GM20431 (cell line): ENCODE measurements around the gene KRT82.

Experiments used
- in situ Hi-C: fragments of 300-500 bp; cut with MseI, MboI; formaldehyde crosslinking; loops from one replicate; pipeline ENCODE4 v1.15.0; 2020; ENCODE audit warnings: low sequenced_read_pairs; ENCODE audit not compliant: unreplicated experiment

Gene KRT82

DNA sequence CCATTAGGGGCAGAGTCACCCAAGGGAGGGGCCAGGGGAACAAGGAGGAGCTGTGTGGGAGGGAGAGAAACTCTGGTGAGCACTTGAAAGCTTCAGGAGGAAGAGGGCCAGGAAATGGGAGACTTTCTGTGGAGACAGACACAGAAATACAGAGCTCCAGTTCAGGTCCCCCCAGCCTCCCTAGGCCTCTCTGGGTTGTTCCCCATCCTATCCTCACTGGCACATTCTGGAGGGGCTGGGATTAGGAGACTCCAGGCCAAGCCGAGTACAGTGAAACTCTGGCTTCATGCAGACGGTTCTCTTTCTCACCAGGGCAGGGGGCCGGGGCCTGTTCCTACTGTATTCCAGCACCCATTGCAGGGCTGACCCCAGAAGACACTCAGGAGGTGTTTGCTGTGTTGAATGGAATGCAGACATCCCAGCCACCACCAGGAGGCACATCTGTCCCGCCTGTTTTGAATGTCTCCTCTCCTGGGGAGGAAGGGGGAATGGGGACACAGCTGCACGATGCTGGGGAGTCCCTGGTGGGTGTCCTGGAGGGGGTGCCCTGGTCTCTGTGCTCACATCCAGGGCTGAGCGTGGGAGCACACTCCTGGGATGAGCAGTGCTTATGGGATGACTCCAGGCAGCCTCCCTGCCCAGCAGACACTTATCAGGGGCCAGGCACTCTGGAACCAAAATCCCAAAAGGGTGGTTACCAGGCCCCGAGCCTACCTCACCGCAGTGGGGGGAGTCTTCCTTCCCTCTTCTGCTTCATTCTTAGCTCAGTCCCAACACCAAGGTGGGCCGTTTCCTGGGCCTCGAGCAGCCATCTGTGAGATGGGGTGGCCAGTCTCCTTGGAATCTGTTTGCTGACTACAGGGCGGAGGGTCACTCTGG, 15.2 kb downstream of the KRT82 start:
- in situ Hi-C loops = loop anchor here (25.0 kb wide), 1 partner anchor 496 kb away; no protein-coding TSS in a partner anchor

DNA sequence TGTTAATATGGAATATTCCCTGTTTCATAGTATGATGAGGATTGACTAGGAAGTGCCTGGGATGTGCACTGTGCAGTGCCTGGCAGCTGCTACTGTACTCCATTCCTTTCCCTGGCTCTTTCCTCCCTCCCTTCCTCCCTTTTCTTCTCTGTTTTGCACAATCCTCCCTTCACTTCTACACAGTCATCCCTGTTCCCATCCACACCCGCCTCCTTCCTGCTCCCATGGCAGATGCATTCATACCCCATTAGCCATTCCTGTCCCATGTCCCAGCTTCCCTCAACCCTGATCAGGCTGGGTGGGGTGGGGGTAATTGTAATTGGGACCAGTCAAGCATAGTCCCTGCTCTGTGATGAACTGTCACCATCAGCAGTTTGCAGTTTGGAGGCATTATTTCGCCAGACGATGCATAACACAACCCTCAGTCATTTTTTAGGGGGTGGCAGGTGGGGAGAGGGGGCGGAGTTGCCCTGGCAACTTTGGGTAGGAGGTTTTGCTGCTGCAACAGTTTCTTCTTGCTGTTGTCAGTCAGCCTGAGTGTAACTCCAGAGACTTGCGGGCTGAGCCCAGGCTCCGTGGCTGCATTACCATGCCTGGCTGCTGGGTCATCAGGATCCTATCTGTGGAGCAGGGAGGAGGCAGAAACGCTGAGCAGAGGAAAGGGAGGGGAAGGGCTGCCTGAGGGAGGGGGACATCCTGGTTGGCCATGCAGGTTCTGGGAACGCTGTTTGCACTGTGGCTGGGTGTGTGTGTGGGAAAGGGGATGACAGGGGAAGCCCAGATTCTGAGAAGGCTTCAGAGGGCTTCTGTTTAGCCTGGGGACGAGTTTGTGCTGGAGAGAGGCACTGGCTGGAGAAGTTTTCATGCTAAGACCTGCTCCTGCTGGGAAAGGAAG, 16.6 kb downstream of the KRT82 start:
- in situ Hi-C loops = loop anchor here (25.0 kb wide), 1 partner anchor 498 kb away; no protein-coding TSS in a partner anchor

DNA sequence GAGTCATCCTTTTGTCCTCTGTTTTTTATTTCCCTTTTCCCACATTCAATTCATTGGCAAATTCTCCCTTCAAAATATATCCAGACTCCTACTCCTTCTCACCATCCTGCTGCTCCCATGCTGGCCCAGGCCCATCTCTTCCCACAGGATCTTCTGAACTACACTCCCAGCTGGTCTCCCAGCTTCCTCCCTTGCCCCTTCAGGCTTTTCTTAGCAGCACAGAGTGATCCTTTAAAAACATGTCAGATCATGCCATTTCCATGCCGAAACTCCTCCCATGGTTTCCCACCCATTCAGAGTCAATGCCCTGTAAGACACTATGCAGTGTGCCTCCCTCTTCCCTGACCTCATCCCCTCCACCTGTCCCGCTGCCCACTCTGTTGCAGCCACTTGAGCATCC, 18.3 kb downstream of the KRT82 start:
- in situ Hi-C loops = loop anchor here (25.0 kb wide), 1 partner anchor 499 kb away; no protein-coding TSS in a partner anchor

DNA sequence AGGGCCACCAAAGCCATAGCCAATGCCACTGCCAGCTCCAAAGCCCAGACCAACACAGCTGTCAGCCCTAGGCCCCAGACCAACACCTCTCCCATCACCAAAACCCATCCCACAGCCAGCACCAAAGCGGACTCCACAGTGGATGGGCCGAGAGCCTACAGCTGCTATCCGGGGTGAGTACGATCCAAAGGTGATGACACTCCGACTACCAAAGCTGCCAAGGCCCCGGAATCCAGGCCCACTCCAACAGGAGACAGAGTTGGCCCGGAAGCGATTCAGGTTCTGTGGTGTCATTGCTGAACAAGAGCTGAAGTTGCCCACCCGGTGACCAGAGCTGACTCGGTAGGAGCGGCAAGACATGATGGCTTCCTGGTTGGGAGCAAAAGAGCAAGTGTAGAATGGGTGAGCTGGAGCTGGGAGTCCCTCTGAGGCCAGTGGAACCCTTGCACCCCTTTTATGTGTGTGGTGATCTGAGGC, 20.9 kb downstream of the KRT82 start, which contains the start of gene KRT84:
TSS of gene KRT84 (minus strand) at position 427 of the 477 bp plus-strand sequence. CDS start at position 360, 67 bp downstream.
- in situ Hi-C loops = loop anchor here (25.0 kb wide), 1 partner anchor 502 kb away; no protein-coding TSS in a partner anchor

DNA sequence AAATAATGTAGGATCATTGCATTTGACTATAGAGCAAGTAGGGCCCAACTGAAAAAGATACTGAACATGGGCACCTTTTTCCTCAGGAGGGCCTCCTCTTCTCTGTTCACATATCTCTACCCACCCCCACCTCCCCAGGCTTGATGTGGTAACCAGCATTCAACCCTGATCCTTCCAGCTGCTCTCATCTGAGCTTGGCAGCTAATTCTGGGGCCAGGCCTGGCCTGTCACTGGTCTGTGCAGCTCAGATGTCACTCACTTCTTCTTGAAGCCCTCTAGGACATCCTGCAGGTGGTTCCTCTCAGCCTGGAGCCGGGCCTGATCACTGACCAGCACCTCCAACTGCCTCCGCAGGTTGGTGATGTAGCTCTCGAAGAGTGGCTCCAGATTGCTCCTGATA, 22.8 kb downstream of the KRT82 start:
- in situ Hi-C loops = loop anchor here (25.0 kb wide), 1 partner anchor 504 kb away; no protein-coding TSS in a partner anchor

DNA sequence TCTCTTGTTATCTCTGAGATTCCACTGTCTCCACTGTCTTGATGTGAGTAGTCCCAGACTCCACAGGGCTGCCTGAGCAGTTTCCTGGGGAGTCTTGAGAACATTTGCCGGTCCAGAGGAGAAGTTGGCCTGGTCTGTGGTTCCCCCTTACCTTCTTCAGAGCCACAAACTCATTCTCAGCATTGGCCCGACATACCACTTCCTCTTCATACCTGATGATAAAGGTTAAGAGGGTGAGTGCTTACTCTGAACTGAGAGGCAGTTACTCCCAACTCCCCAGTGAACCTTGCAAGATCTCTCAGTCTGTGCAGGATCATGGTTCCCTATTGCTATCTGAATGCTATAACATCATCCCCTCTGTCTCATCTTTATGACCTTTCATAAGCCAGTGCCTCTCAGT, 23.3 kb downstream of the KRT82 start:
- in situ Hi-C loops = loop anchor here (25.0 kb wide), 1 partner anchor 504 kb away; no protein-coding TSS in a partner anchor

DNA sequence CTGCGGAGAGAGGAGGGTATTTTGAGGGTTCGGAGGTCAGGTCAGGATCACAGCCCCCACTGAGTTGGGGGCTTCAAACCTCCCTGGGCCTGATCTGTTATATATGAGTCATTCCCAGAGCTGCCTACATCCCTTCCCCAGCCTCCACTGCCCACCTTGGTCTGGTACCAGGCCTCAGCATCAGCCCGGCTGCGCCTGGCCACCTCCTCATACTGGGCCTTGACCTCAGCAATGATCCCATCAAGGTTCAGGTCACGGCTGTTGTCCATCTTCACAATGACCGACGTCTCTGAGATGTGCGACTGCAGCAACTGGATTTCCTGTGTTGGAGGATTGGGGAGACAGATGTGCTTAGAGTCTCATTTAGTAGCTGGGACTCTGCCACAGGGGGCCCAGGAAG, 24.9 kb downstream of the KRT82 start:
- in situ Hi-C loops = loop anchor here (25.0 kb wide), 1 partner anchor 506 kb away; no protein-coding TSS in a partner anchor

DNA sequence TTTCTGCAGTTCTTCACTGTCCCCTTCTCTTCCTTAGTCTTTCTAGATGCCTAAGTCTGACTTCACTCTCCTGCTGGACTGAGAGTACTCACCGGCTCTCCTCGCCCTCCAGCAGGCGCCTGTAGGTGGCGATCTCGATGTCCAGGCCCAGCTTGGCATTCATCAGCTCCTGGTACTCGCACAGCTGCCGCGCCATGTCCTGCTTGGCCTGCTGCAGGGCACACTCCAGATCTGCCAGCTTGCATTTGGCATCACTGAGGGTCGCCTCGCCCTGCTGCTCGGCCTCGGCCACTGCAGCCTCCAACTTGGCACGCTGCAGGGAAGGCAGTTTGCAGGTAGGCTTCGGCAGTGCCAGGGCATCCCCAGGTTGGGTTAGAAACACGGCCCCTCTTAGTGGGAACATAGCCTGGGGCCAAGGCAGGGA, 25.9 kb downstream of the KRT82 start:
- in situ Hi-C loops = loop anchor here (25.0 kb wide), 1 partner anchor 507 kb away; no protein-coding TSS in a partner anchor

DNA sequence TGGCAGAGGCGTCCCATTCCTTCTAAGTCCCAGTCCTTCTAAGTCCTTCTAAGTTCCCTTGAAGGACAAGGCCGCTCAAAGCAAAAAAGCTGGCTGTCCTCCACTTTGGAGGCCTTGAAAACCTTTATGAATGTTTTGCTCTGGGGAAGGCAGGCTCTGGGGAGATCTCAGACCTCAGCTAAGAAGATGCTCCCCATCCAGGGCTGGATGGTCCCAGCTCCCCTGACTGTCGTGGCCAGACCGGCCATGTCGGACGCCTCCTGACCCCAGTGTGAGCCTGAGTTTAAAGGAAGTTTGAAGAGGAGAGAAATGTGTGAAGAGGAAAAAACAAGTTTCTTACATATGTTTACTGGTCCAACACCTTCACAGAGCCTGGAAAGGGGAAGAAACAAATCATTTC, 26.6 kb downstream of the KRT82 start:
- in situ Hi-C loops = loop anchor here (25.0 kb wide), 1 partner anchor 508 kb away; no protein-coding TSS in a partner anchor

DNA sequence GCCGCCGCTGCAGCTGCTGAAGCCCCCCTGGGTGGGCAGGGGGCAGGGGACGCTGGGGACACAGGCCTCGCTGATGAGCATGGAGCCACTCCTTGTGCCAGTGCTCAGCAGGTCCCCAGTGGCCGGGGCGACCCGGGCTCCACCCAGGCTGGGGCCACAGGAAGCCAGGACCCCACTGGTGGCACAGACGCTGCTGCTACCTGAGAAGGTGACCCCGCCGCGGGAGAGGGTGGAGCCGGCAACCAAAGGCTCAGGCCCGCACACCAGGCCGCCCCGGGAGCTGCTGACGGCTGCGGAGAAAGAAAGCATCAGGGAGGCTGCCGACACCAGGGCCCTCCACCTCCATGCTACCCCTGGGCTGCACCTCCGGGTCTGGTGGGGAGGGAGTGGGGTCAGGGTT, 28.0 kb downstream of the KRT82 start:
- in situ Hi-C loops = loop anchor here (25.0 kb wide), 1 partner anchor 509 kb away; no protein-coding TSS in a partner anchor

DNA sequence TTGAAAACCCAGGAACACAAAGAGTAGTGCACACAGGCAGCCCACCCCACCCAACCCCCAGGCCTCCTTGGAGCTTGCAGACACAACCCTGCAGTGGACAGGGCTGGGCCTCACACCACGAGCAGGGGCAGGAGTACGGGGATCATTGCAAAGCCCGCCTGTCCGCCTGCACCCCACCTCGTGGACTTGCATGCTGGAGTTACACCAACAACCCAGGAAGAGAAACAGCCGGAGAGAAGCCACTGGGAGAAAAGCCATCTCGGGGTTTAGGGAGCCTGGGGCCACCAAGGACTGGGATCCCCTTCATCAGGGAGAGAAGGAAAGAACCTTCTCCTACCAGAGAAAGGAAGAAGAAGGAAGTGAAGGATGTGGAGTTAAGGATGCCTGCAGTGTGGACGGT, 28.9 kb downstream of the KRT82 start:
- in situ Hi-C loops = loop anchor here (25.0 kb wide), 1 partner anchor 510 kb away; no protein-coding TSS in a partner anchor

DNA sequence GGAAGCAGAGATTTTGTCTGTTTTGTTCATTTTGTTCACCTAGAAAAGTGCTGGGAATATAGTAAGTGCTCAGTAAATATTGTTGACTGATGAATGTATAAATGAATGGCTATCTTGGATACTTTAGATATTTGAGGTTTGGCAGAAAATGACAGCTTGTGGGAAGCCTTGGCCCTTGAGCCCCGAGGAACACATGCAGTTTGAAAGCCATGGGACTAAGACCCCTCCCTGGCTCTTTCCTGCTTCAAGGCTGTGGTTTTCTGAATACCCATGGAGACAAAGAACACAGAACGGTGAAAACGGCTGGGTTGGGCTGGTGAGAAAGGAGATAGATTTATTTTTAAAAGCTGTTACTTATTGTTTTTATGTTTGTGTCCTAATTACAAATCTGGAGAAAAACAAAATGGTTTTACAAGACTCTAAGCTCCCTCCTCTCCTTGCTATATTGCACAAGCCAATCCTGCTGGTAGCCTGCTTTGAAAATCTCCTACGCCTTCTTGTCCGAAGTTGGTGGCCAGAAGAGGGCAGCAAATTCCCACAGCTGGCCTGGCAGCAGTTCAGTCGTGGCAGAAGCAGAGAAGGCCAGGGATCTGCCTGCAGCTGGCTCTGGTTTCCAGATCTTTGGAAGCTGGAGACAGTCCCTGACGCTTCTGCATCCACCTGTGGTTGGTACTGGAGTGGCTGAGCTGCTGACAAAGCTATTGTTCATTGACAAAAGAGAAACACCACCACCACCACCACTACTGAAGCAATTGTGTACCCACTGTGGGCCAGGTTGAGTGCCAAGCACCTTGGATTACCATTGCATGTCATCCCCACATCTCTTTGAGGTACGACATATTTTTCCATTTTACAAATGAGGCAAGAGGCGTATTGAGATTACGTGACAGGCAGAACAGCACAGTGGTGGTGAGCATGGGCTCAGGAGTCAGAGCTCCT, 33.6 kb downstream of the KRT82 start:
- in situ Hi-C loops = loop anchor here (25.0 kb wide), 1 partner anchor 615 kb away; no protein-coding TSS in a partner anchor

DNA sequence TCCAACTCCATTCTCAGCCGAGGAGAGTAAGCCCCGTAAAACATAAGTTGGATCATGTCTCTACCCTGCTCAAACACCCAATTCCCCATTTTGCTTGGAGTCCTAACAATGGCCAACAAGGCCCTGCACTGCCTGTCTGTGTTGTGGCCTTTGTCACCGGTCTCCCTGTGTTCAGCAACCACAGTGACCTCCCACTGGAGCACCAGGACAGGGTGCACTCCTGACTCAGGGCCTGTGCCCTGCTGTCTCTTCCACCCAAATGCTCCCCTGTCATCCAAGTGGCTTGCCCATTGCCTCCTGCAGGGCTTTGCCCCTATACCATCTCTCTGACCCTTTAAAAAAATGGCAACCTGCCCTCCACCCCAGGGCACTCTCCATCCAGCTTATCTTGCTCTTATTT, 34.4 kb downstream of the KRT82 start:
- in situ Hi-C loops = loop anchor here (25.0 kb wide), 1 partner anchor 616 kb away; no protein-coding TSS in a partner anchor

DNA sequence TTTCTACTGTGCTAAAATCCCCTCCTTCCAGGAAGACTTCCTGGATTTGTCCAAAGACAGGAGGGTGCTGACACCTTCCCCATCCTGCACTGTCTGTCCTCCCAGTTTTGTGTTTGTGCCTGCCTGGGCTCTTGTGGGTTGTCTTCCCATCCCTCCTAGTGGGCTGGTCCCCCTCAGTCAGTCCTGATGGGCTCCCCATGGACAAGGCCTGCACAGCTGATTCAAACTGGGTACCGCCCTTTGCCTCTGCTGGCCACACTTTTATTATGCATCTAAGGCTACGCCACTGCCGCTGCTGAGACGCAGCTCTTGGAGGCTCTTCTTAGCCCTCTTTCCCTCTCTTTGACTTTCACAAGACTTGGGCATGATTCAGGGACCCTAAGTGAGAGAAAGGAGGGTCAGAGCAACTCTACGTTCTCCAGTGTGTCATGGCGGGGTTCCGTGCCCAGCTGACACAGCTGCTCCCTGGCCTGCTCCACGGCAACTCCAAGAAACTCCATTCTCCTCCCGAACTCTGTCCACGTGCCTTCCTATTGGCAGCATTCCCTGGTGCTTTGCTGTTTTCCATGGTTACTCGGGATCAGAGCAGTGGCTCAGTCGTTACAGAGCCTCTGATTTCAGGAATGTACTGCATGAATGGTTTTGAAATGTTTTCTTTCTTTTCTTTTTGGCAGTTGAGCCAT, 35.1 kb downstream of the KRT82 start:
- in situ Hi-C loops = loop anchor here (25.0 kb wide), 1 partner anchor 616 kb away; no protein-coding TSS in a partner anchor

DNA sequence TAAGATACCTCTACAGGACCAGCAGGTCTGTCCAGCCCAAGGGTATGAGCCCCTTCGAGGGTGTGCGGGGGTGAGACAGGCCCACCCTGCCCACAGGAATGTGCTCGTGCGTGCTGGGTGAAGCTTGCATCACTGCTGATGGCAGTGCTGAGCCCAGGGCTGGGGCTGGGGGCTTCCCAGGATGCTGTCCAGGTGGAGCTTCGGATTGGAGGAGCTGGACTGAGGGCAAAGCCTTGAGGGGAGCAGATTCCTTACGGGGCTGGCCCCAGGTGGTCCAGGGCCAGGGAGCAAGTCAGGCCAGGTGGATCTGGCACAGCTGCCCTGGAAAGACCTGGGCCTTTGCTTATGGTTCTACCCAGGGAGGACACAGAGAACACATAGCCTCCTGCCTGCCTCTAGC, 36.3 kb downstream of the KRT82 start:
- in situ Hi-C loops = loop anchor here (25.0 kb wide), 1 partner anchor 617 kb away; no protein-coding TSS in a partner anchor

DNA sequence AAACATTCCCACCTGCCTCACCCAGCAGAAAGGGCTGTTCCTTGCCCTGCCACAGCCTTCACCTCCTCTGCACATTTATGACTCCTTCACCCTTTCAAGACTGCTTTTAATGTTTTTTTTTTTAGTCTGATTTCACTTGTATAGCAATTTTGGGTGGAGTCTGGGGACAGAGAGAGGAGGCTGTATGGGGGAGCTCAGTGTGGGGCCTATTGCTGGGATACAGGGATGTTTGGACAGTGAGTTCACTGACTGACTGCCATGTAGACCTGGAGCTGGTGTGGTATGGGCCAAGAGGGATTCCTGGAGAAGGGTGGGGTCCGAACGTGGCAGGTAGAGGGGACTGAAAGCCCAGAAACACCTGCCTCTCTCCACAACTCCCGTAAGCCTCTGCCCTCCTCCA, 36.9 kb downstream of the KRT82 start:
- in situ Hi-C loops = loop anchor here (25.0 kb wide), 1 partner anchor 618 kb away; no protein-coding TSS in a partner anchor

DNA sequence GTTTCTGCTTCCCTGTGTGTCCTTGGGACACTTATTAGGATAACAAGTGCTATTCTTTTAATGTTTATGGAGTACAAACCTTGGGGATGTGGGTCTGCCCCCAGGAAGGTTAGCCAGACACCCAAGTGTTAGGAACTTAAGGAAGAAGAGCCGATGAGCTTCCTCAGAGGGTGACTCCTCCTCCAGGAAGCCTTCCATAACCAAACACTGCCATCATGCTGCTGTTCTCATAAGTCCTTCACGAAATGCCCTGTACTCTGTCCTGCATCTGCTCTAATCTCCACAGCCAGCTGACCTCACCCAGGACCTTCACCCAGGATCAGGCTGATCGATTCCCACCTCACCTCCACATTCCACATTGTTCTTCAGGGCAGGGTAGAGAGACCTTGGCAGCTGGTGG, 37.6 kb downstream of the KRT82 start:
- in situ Hi-C loops = loop anchor here (25.0 kb wide), 1 partner anchor 619 kb away; no protein-coding TSS in a partner anchor

DNA sequence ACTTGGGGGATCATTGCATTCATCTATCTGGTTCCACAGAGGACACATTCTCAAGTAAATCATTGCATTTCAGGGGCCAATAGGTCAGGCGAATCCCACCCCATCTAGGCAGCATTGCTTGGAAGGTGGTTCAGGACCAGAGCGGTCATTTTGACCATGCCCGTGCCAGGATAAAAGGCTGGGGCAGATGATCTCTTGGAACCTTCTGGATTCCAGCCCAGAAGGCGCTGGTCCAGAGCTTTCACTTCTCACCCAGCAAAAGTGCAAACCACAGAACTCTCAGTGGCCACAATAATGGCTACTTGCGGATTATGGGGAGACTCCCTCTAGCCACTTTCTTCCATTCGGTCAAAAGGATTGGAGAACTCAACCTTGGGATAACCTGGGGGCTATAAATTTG, 38.3 kb downstream of the KRT82 start:
- in situ Hi-C loops = loop anchor here (25.0 kb wide), 1 partner anchor 619 kb away; no protein-coding TSS in a partner anchor
